GM12872 (cell line): ENCODE measurements around the gene EPX.
A peak's percentile ranks its signal among the peaks of the same experiment; 100 is the strongest.

Experiments
- CTCF ChIP-seq: IDR thresholded peaks from 3 replicates; pipeline ENCODE4 v1.5.1; 2011; ENCODE audit warnings: low read depth, mild to moderate bottlenecking, low read length, moderate library complexity; ENCODE audit not compliant: insufficient read depth

Gene EPX

GRCh38 chr17:58247511-58248363, 55.2 kb downstream of the EPX start:
- no peak for TF ChIP-seq CTCF

- no peak for TF ChIP-seq CTCF
These were observed 56.4 kb downstream of the EPX start for GRCh38 chr17:58248955-58249269.

- peak; percentile 92 for TF ChIP-seq CTCF
These were observed 57.0 kb downstream of the EPX start for GRCh38 chr17:58249270-58250133.

- TF ChIP-seq CTCF: no peak
These were observed 58.0 kb downstream of the EPX start for GRCh38 chr17:58250344-58251011.

- TF ChIP-seq CTCF: no peak
These were observed 59.6 kb downstream of the EPX start for GRCh38 chr17:58252141-58252540.

GRCh38 chr17:58253082-58253481, 60.6 kb downstream of the EPX start:
- TF ChIP-seq CTCF: no peak
